SU-DHL-6 (cell line): ENCODE data around the gene KCTD3.

Source experiments
- EZH2phosphoT487 ChIP-seq: fragments of 200-600 bp; sonication (generic), shearing (Covaris generic); conservative IDR thresholded peaks from 2 replicates; pipeline ENCODE4 v1.6.1; 2018; ENCODE audit warnings: mild to moderate bottlenecking, antibody characterized with exemption, low read length, moderate library complexity, mixed read lengths
- TF ChIP-seq, protein P1 (sequence below): fragments of 200-600 bp; sonication (generic); IDR thresholded peaks from one replicate; pipeline ENCODE4 v1.5.1; 2017; ENCODE audit warnings: antibody characterized with exemption, mild to moderate bottlenecking, low read length, moderate library complexity; ENCODE audit not compliant: insufficient read depth, poor library complexity, severe bottlenecking

DNA sequence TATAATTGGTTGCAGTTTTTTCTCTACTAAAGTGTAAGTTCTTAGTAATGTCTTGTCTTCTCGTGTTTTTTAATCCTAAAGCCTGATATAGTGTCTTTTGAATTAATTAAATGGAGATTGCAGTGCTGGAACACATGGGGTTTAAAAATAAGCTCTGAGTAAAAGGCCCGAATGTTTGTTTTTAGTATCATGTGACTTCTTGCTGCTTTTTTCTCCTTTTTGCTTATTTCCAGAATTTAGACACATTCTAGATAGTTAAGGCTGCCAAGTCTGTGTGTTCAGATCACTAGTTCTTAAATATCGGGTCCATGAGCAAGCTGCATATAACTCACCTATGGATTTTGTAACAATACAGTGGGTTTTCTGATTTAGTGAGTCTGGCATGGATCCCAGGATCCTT, 27.5 kb downstream of the KCTD3 start:
- TF ChIP-seq, protein P1, sequence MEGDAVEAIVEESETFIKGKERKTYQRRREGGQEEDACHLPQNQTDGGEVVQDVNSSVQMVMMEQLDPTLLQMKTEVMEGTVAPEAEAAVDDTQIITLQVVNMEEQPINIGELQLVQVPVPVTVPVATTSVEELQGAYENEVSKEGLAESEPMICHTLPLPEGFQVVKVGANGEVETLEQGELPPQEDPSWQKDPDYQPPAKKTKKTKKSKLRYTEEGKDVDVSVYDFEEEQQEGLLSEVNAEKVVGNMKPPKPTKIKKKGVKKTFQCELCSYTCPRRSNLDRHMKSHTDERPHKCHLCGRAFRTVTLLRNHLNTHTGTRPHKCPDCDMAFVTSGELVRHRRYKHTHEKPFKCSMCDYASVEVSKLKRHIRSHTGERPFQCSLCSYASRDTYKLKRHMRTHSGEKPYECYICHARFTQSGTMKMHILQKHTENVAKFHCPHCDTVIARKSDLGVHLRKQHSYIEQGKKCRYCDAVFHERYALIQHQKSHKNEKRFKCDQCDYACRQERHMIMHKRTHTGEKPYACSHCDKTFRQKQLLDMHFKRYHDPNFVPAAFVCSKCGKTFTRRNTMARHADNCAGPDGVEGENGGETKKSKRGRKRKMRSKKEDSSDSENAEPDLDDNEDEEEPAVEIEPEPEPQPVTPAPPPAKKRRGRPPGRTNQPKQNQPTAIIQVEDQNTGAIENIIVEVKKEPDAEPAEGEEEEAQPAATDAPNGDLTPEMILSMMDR: no peak
- TF ChIP-seq EZH2phosphoT487: no peak
